SU-DHL-6 (cell line): Measurements from ENCODE around the gene ITPR1.

Experiments used
- EZH2phosphoT487 ChIP-seq: fragments of 200-600 bp; sonication (generic), shearing (Covaris generic); conservative IDR thresholded peaks from 2 replicates; pipeline ENCODE4 v1.6.1; 2018; ENCODE audit warnings: mild to moderate bottlenecking, antibody characterized with exemption, low read length, moderate library complexity, mixed read lengths
- TF ChIP-seq, protein P1 (sequence below): fragments of 200-600 bp; sonication (generic); IDR thresholded peaks from one replicate; pipeline ENCODE4 v1.5.1; 2017; ENCODE audit warnings: antibody characterized with exemption, mild to moderate bottlenecking, low read length, moderate library complexity; ENCODE audit not compliant: insufficient read depth, poor library complexity, severe bottlenecking

- TF ChIP-seq, protein P1, sequence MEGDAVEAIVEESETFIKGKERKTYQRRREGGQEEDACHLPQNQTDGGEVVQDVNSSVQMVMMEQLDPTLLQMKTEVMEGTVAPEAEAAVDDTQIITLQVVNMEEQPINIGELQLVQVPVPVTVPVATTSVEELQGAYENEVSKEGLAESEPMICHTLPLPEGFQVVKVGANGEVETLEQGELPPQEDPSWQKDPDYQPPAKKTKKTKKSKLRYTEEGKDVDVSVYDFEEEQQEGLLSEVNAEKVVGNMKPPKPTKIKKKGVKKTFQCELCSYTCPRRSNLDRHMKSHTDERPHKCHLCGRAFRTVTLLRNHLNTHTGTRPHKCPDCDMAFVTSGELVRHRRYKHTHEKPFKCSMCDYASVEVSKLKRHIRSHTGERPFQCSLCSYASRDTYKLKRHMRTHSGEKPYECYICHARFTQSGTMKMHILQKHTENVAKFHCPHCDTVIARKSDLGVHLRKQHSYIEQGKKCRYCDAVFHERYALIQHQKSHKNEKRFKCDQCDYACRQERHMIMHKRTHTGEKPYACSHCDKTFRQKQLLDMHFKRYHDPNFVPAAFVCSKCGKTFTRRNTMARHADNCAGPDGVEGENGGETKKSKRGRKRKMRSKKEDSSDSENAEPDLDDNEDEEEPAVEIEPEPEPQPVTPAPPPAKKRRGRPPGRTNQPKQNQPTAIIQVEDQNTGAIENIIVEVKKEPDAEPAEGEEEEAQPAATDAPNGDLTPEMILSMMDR: no peak
- no peak for TF ChIP-seq EZH2phosphoT487
Observed at GRCh38 chr3:4549896-4550295, 56.7 kb downstream of the ITPR1 start.
